Colonic mucosa (tissue), 4 donors: ENCODE measurements around the gene CFAP52. TPM values are rescaled to one million over a fixed set of nuclear protein-coding genes. Genes with fewer than 3 reads are reported as not detected.

Experiments
- DNase-seq: peaks from one replicate; pipeline ENCODE4 v3.0.0-alpha.2; 2020
- H3K27ac ChIP-seq: fragments of 200-600 bp; one replicate; pipeline ENCODE4 v1.8.0; 2021
- H3K27me3 ChIP-seq: fragments of 200-600 bp; one replicate; pipeline ENCODE4 v1.8.0; 2021
- H3K36me3 ChIP-seq: fragments of 200-600 bp; one replicate; pipeline ENCODE4 v1.8.0; 2021
- H3K4me1 ChIP-seq: fragments of 200-600 bp; one replicate; pipeline ENCODE4 v1.8.0; 2021; ENCODE audit warnings: mild to moderate bottlenecking
- H3K4me3 ChIP-seq: fragments of 200-600 bp; one replicate; pipeline ENCODE4 v1.8.0; 2021
- H3K9ac ChIP-seq, 2 donors: one replicate each; pipeline ENCODE4 v1.7.0; 2013; ENCODE audit warnings: control low read depth in 2 of 2, low read depth in 2 of 2, low read length in 2 of 2
- H3K9me3 ChIP-seq: fragments of 200-600 bp; one replicate; pipeline ENCODE4 v1.8.0; 2021
- CTCF ChIP-seq: fragments of 200-600 bp; IDR thresholded peaks from one replicate; pipeline ENCODE4 v1.8.0; 2022; ENCODE audit warnings: antibody characterized with exemption, mild to moderate bottlenecking
- intact Hi-C: fragments of 100-400 bp; cut with DNase I; formaldehyde crosslinking; loops from one replicate; pipeline ENCODE4 v1.14.1; 2022
- total RNA-seq, 2 donors: library from RNA; stranded (reverse); fragmentation: NEBNext Ultra II Directional in 1 of 2; extraction: Animal tissue kit (Norgen Biotek cat#: 25700) in 1 of 2; gene quantifications; one replicate each; pipeline ENCODE4 v1.2.1, GENCODE V29; 2021
- donor health status: healthy.
- donor health status: DM: no; HTN: no; CAD: no.
- donor health status: DM: no; HTN: no; CAD: no.

CFAP52 gene
- total RNA-seq: not detected

- Histone ChIP-seq H3K9ac (peak within 1 kb of the TSS; percentile 78 to 82), H3K4me1 (peaks cover 4% of the 10 kb centered on the region), H3K9me3 (no peaks in the 10 kb centered on the region), H3K36me3 (no peaks in the 10 kb centered on the region), H3K27me3 (no peaks in the 10 kb centered on the region), H3K4me3 (peak within 1 kb of the TSS; percentile 81), H3K27ac (peak within 1 kb of the TSS; percentile 22)
- TF ChIP-seq CTCF: peak; percentile 48
- DNase-seq: peak; percentile 82
- intact Hi-C loops: no loop called here
These were observed at the start of gene CFAP52 for GRCh38 chr17:9576521-9577372. Gene CFAP52, plus strand, starts transcription at chr17:9576642. Its CDS starts 54 bp downstream, at chr17:9576696.

GRCh38 chr17:9527788-9528187, 48.7 kb upstream of the CFAP52 start:
- H3K4me3 ChIP-seq: no peak overlapping the region
- TF ChIP-seq CTCF: no peak
- H3K9ac ChIP-seq: no peak overlapping the region
- no peaks in the 10 kb centered on the region for H3K36me3 ChIP-seq
- H3K4me1 ChIP-seq: no peaks in the 10 kb centered on the region
- DNase-seq: no peak
- no peaks in the 10 kb centered on the region for H3K27me3 ChIP-seq
- H3K9me3 ChIP-seq: no peaks in the 10 kb centered on the region
- no peak overlapping the region for H3K27ac ChIP-seq
- intact Hi-C loops: loop anchor here (10.0 kb wide), 3 partner anchors 123 to 413 kb away; no protein-coding TSS in a partner anchor

- H3K27me3 ChIP-seq: no peaks in the 10 kb centered on the region
- no peaks in the 10 kb centered on the region for H3K36me3 ChIP-seq
- intact Hi-C loops: loop anchor here (10.0 kb wide), 3 partner anchors 124 to 414 kb away; no protein-coding TSS in a partner anchor
- no peaks in the 10 kb centered on the region for H3K4me1 ChIP-seq
- TF ChIP-seq CTCF: peak; percentile 24
- H3K9ac ChIP-seq: no peak overlapping the region
- no peak for DNase-seq
- no peaks in the 10 kb centered on the region for H3K9me3 ChIP-seq
- H3K4me3 ChIP-seq: no peak overlapping the region
- no peak overlapping the region for H3K27ac ChIP-seq
These were observed 47.3 kb upstream of the CFAP52 start for GRCh38 chr17:9529033-9529700.

GRCh38 chr17:9531034-9531433, 45.4 kb upstream of the CFAP52 start:
- TF ChIP-seq CTCF: no peak
- no peaks in the 10 kb centered on the region for H3K4me1 ChIP-seq
- H3K36me3 ChIP-seq: no peaks in the 10 kb centered on the region
- H3K4me3 ChIP-seq: no peak overlapping the region
- H3K27ac ChIP-seq: no peak overlapping the region
- intact Hi-C loops: no loop called here
- no peak for DNase-seq
- no peaks in the 10 kb centered on the region for H3K27me3 ChIP-seq
- no peak overlapping the region for H3K9ac ChIP-seq
- H3K9me3 ChIP-seq: no peaks in the 10 kb centered on the region

GRCh38 chr17:9532715-9533114, 43.7 kb upstream of the CFAP52 start:
- DNase-seq: no peak
- no peak for TF ChIP-seq CTCF
- Histone ChIP-seq H3K9ac (no peak overlapping the region), H3K36me3 (no peaks in the 10 kb centered on the region), H3K27me3 (no peaks in the 10 kb centered on the region), H3K4me1 (no peaks in the 10 kb centered on the region), H3K27ac (no peak overlapping the region), H3K9me3 (no peaks in the 10 kb centered on the region), H3K4me3 (no peak overlapping the region)
- intact Hi-C loops: no loop called here
